Stimulated activated CD4-positive, alpha-beta T cell treated with anti-CD3 and anti-CD28 coated beads, Interleukin-15, amount 100 ng/mL, for 24 hours (primary cell): ENCODE results near the gene STIM1.

ENCODE experiments used
- DNase-seq: peaks from one replicate; pipeline ENCODE4 v3.0.0-alpha.2; 2020

The STIM1 gene

DNA sequence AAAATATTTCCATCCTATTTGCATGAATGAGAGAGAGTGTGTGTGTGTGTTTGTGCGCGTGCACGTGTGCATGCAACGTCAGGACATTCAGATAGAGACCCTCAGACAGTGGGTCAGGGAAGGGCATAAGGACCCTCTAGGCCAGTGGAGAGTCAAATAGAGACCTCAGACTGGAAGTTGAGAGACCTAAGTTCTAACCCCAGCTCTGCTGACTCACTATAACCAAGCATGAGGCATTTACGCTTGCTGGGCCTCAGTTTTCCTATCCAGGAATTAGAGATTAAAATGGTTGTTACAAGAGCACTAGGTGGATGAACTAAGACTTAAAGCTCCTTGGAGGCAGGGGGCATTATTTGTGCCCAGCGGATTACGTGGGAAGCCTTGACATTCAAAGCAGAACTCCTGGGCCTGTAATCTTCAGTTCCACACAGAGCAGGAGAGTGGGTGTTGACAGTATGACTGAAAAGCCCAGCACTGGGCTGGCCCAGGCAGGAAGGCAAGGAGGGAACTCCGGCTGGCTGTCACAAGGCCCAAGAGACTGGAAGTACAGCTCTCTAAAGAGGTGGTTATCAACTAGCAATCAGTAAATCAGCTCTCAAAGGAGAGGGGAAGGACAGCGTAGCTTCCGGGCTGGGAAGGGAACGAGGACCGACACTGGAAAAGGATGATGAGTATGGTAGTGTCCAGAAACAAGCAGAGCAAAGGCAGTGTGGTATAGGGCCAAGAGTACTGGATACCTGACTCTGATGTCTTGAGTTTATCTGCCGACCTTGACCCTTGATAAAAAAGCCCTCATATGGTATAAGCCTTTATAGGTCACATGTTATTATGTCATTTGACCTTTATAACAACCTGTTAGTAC lies 23.9 kb upstream of the STIM1 start:
- DNase-seq, result peak; percentile 50

DNA sequence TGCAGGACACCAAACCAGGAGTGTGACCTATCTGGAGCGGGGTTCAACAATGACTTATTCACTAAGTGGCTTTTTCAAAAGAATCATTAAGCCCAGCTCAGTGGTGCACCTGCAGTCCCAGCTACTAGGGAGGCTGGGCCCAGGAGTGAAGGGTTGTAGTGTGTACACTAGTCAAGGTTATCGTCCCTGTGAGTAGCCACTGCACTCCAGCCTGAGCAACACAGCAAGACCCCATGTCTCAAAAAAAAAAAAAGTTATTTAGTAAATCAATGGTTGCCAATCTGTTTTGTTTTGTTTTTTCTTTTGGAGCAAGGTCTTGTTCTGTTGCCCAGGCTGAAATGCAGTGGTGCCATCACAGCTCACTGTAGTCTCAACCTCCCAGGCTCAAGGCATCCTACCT lies 22.6 kb upstream of the STIM1 start:
- DNase-seq, result no peak

DNA sequence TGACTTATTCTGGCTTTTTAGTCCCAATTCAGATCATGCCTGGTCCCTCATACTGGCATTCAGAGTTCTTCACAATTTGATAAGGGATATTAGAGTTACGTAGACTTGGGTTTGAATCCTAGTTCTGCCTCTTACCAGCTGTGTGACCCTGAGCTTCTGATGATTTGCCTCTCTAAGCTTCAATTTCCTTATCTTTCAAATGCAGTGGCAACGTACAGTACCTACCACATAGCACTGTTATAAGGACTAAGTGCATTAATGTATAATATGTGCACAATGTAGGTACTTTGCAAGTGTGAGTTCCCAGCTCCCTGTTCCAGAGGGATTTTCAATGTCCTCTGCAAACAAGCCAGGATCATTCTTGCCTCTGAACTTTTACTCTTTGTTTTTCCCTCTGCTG lies 22.0 kb upstream of the STIM1 start:
- DNase-seq, result no peak

DNA sequence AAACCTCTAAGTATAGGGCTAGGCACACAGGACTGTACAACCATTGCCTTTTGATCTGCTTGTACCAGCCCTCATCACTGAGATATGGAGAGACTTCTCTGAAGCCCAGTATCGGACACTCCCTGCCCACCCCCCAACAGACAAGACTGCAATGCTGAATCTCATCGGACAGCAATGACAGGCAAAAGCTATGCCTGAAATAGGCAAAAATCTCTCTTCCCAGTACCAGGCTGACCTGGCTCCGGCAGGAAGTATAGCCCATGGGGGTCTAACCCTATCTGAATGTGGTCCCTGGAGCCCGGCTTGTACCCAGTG lies 21.2 kb upstream of the STIM1 start:
- no peak for DNase-seq

DNA sequence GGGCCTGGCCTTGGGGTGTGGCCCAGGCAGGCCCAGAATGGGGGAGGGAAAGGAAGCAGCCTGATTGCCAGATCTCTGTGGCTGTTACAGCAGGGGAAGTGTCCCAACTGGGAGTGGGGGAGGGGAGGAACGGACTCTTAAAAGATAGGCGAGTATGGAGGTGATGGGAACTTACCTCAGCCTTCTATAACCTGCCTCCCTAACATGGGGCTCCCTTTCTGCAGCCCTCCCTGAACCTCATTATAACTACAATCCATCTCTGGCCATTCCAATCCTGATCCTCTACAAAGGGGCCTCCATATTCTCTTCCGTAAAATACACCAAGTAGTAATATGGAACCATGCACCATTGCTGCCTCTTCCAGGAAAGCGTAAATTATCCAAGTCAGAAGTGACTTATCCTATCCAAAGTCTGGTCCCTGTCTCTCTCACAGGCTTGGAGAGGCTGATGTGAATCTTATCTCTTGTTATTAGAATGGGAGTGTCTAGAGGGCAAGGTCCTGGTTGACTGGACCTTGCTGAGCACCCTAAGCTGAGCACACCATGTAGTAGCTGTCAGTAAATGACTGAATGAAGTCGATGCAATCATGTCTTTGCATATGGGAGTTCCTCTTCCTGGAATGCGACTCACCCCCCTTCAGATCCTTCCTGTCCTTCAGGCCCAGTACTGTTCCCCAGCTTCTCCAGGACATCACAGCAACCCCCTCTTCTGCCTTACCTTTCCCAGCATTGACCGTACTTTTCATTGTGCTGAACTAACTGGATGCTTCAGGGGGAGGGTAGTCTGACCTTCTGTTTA lies 20.6 kb upstream of the STIM1 start:
- no peak for DNase-seq

DNA sequence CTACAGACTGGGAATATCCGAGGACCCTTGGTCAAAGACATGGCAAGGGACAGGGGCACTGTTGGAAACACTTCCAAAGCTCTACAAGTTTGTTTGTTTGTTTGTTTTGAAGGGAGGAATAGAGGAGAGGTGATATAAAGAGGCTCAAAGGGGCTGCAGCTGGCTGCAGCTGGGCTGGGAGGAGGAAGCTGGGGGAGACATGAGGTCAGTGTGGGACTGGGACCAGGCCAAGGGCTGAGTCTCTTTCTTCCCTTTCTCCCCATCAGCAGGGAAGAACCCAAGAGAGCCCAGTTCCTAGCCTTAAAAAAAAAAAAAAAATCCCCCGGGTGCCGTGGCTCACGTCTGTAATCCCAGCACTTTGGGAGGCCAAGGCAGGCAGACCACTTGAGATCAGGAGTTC lies 19.7 kb upstream of the STIM1 start:
- DNase-seq, result no peak

DNA sequence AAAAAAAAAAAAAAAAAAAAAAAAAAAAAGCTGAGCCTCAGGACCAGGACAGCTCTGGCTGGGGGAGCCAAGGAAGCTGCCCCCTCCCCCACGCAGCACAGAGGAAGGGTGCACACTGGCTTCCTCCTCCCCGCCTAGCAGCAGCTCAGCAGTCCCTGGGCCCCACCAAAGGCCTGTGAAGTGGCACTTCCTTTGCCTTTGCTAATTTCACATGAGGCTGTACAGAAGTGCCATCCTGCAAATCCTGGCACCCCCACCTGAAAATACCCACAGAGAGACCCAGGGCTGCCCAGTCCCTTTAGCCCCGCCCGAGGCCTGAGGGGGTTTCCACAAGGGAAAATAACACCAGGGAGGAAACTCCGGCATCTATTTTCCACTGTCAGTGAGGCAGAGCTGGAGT lies 18.6 kb upstream of the STIM1 start:
- peak; percentile 71 for DNase-seq

DNA sequence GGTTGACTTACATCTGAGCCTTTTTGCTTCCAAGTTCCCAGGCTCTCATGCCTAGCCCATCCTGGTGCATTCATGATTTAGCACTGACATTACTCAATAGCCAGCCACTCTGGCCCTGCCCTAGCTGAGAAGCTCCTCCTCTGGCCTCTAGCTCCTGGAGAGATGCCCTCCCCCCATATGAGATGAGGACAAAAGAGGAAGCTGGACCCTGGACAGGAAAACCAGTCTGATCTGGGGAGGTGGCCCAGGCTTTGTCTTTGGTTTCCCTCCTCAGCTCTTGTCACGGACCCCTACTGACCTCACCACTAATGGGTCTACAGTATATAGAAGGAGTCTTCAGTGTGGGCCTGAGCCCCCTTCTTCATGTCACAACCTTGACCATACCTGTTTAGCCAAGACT lies 17.7 kb upstream of the STIM1 start:
- no peak for DNase-seq

DNA sequence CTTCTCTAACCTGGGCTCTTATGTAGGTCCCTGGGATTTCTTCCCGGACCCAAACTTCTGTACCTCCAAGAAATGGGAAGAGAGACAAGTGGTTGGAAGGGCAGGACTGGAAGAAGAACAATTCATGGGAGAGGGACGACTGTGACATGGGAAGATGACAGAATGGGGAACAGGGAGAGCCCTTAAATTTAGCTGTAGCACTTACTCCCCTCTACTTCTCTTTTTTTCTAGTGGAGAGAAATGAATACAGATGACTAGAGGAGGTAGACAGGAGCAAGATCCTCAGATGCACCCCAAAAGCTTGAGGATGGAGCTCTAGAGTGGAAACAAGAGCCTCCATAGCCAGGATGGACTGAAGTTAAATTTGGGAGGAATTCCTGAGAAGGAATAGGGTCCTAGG lies 17.0 kb upstream of the STIM1 start:
- DNase-seq, result no peak

DNA sequence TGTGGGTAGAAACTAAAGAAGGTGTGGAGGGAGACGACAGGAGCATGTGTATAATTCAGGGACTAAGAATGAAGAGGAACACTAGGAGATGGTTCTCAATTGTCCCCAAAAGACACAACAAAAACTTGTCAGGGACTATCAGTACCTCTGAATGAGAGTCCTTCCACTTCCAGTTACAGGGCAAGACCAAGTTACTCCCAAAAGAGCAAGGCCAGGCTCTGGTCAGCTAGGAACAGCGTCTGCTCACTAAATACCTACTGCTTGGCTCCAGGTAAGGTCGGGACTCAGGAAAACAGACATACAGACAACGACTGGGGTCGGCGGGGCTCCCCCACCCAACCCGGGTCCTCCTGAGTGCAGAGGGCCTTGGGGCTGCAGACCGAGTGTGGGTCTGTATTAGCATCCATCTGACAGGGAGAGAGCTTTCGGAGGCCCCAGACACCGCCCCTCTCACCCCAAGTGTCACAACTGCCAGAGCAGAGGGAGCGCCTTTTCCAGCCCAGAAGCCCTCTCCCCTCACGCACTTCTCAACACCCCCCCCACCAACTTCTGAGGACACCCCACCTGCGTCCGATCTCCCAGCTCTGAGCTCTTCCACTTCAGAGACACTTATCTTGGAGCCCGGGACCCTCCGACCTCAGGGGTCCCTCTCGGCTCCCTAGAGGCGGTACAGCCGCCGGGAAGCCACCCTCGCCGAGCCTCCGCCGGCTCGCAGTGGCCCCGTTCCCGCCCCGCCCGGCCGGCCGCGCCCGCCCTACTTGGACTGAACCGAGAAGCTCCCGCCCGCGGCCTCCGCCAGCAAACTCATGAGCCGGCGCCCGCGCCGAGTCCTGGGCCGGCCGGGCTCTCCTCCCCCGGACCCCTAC lies 15.2 kb upstream of the STIM1 start:
- peak; percentile 54 for DNase-seq

DNA sequence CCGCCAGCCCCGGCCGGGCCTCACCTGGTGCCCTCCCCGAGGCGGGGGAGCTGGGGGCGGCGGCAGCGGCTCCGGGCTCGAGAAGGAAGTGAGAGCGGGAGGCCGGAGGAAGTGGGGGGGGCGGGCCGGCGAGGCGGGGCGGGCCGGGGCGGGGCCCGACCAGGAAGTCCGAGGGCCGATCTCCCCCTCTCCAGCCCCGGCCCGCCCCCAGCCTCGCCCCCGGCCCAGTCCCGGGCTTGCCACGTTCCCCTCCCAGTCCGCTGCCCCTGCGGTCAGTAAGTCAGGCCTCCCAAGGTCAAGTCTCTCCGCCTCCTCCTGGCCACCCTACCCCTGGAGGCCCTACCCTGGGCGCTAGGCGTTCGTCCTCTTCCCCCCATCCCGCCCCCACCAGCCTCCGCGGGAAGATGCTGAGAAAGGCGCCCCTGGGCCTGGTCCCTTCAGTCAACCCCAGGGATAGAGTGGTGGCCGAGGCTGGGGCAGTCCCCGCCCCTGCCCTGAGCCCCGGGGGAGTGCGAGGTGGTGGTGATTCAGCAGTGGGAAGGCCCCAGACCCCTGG lies 14.5 kb upstream of the STIM1 start, which contains the start of gene RHOG:
RHOG (minus strand) TSS at position 90 of the 556 bp plus-strand sequence. CDS start 12,821 bp downstream, outside the sequence.
- DNase-seq, result peak; percentile 97

DNA sequence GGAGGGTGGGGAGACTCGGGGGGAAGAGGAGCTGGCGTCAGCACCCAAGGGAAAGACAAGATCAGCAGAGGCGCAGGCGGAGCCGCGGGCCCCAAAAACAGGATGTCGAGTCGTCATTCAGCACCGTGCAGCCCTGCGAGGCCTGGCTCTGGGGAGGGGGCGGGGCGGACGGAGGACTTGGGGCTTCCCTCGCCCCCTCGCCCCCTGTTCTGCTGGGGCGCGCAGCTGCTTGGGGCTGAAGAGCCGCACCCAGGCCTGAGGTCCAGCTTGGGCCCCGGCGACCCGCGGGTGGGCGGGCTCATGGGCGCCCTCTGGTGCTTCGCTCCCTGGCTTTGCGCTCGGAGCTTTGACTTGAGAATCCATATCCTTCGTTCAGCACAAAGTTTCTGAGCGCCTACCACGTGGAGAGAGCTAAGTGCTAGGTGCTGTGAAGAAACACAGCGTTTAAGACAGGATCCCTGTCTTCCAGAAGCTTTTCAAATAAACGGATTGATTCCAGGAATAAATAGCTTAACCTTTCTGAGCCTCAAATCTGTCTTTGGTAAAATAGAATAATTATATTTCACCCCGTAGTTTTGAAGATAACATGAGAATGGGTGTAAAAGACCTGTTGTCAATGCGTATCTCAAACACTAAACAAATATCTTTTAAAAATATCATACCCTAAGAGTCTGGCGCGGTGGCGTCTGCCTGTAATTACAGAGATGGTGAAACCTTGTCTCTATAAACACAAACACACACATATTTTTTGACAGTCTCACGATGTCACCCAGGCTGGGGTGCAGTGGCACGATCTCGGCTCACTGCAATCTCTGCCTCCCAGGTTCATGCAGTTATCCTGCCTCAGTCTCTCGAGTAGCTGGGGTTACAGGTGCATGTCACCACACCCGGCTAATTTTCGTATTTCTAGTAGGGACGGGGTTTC lies 13.8 kb upstream of the STIM1 start:
- DNase-seq, result no peak

DNA sequence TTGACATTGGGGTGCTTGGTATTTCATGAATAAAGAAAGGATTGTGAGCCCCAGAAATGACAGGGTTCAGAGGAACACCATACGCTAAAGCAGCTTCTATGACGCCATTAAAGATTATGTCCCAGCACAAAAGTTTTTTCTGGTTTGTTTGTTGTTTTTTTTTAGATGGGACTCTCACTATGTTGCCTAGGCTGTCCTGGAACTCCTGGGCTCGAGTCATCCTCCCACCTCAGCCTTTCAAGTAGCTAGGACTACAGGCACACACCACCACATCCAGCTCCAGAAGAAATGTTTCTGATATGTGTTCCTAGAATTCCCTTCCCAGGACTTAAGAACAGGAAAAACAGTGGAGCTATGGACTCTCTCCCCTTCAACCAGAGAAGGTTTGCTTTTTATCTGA lies 12.1 kb upstream of the STIM1 start:
- DNase-seq, result no peak

DNA sequence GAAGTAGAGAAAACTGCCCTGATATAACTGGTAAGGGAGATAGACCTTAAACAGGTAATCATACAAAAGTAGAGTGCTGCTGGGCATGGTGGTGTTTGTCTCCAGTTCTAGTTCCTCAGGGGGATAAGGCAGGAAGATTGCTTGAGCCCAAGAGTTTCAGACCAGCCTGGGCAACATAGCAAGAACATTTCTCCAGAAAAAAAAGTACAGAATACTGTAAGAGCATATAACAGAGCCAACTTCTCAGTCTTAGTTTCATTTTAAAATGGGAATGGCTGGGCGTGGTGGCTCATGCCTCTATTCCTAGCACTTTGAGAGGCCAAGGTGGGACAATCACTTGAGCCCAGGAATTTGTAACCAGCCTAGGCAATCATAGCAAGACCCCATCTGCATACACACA lies 10.2 kb upstream of the STIM1 start:
- no peak for DNase-seq

DNA sequence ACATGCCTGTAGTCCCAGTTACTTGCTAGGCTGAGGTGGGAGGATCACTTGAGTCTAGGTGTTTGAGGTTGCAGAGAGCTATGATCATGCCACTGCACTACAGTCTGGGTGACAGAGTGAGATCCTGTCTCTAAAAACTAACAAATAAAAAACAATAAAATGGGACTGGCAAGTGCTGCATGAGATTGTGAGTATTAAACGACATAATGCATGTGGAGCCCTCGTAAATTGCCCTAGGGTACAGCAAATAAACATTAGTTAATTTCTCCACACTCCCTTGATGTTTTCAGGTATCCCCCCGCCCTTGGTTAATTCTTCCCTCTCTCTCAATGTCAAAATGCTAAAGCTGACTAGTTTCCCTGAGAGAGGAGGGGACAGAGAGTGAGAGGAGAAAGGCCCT lies 9.8 kb upstream of the STIM1 start:
- no peak for DNase-seq

DNA sequence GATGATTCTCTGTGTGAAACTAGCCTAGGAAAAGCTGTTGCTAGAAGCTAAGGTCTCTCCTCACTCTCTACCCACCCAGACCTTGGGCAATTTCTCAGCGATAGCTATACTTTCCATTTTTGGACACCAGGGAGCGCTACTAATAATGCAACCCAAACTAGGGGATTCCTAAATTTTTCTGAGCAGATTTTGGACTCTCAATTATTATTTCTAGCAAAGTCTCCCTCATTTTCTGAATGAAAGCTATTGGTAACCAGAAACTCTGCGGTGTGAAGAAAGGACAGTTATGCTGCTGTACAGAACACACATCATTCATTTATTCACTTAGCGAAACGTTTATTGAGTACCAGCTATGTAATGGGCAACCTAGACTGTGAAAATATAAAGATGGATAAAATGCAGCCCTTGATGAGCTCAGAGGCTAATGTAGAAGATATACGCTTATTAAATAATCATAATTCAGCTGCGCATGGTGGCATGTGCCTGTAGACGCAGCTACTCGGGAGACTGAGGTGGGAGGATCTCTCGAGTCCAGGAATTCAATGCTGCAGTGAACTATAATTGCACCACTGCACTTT lies 6.1 kb upstream of the STIM1 start:
- no peak for DNase-seq

DNA sequence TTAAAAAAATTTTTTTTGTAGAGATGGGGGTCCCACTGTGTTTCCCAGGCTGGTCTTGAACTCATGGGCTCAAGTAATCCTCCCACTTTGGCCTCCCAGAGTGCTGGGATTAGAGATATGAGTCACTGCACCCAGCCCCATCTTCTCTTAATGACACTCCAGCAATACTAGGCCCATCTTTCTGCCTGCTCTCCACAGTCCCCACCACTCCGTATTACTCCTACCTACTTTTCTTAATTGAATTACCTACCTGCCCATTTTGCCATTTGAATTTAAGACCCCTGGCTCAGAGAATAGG lies 2.0 kb upstream of the STIM1 start:
- DNase-seq, result no peak

DNA sequence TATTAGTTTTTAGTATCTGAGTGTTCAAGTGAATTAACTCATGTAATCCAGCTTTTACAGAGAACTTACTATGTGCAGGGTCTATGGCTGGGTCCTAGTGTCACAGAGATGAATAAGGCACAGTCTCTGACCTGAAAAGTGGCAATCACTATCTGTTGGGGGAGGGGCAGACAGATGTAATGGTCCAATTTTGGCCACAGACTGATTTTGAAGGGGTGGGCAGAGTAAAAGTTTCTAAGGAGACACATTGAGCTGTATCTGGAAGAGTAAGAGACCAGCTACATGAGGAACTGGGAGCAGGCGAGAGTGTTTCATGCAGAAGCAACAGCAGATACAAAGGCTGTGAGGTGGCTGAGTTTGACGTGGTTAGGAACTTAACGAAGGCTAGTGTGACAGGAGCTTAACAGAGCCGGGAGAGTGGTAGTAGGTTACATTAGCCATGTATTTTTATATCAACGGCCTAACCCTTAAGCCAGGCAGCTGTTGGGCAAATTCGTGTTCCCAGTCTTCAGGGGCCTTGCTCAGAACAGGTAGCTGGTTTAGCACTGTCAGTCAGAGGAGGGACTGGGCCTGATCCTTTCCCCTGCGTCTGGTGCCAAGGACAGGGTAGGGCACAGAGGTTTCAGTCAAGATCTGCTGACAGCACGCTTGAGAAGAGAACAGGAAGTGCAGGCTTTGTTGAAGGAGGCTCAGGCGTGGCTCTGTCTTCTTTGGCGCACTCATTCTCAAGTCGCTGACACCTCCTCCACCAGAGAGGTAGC lies 1.4 kb upstream of the STIM1 start:
- DNase-seq, result peak; percentile 74

DNA sequence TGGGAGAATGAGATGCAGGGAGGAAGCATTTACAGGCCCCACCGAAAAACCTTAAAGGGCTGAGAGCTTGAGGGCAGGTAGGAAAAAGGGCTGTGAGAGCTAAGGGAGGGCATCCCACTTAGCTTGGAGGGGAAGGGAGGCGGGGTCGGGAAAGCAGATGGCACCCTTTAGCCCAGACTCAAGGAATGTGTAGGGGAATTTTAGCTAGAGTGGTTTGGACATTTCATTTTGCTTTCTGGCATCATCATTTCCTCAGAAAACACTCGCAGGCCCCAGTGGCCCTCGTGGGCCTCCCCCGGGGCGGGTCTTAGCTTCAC lies 846 bp upstream of the STIM1 start:
- no peak for DNase-seq

DNA sequence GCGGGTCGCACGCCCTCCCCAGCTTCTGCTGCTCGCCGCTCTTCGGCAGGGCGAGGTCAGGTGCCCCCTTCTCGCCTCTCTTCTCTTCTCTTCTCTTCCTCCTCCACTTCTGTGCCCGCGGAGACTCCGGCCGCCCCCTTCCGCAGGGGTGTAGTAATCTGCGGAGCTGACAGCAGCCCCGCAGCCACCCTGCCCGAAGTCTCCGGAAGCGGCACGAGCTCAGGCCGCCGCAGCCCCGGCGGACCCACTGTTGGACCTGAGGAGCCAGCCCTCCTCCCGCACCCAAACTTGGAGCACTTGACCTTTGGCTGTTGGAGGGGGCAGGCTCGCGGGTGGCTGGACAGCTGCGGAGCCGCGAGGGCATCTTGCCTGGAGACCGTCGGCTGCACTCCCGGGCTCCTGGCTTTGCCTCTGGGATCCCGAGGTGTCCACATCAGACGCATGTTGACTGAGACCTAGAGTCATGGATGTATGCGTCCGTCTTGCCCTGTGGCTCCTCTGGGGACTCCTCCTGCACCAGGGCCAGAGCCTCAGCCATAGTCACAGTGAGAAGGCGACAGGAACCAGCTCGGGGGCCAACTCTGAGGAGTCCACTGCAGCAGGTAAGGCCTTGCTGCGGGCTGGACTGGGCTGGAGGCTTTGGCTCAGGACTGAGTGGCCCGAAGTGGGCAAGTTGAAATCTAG lies 486 bp downstream of the STIM1 start:
- DNase-seq, result peak; percentile 63
